ENCODE data around the gene TGFB2.

The TGFB2 gene

DNA sequence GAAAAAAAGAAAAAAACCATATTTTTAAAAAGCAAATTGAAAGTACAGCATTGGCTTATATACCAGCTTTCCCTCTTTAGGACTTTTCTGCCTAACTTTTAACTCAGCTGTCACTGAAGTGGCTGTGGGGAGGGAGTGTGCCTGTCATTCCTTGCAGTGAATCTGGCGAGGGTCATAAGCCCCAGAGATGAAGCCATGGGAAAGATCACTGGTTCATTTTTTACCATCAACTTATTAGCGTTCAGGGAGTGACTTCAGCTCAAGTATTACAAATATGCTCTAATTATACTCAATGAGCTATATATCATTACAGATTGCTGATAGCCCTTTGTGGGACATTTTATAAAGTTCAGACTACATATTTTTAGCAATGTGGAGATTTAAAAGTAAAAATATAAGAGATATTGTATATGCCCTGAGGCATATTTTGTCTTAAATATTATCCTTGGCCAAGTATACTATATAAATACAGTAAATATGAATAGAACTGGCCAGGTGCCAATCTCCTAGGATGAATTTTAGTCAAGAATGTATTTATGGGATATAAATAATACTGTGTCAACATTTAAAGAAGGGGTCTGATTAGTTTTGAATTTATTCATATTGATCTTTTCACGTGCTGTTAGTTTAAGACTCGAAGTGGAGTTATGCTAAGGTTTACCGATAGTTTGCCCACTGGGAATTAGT is 4.4 kb downstream of the TGFB2 start:
- Histone ChIP-seq H3K4me3 (ENCODE audit: low read length in 2 of 2) (peak overlapping the region; percentile 94 to 96), H3K27me3 (ENCODE audit: control insufficient read depth in 1 of 2, insufficient read depth in 2 of 2, low read length in 2 of 2) (no peaks in the 10 kb centered on the region), H3K4me1 (ENCODE audit: control insufficient read depth, insufficient read depth, low read length) (peaks cover 22% of the 10 kb centered on the region), H3K36me3 (ENCODE audit: control insufficient read depth in 2 of 2, insufficient read depth in 2 of 2, low read length in 2 of 2) (no peaks in the 10 kb centered on the region), H3K27ac (ENCODE audit: low read length) (peak overlapping the region; percentile 86), H3K9me3 (ENCODE audit: control insufficient read depth in 2 of 2, low read length in 2 of 2) (no peaks in the 10 kb centered on the region), H3K9ac (ENCODE audit: low read length in 2 of 2) (peak overlapping the region; percentile 6 to 87)

DNA sequence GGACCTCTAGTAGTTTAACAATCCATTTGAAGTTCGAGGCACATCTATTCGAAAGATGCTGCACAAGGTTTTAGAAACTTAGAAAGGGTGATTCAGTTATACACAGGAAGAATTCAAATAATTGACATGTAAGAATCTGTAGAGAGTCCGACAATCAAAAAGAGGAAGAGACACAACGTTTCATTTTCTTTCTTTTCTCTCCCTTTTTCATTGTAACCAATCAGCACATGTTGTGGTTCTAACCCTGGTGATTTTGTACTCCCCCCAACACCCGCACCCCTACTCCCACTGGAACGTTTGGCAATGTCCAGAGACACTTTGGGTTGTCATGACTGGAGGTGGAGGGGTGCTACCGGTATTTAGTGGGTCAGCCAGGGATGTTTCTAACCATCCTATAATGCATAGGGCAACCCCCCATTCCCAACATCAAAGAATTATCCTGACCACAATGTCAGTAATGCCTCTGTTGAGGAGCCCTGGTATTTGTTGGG is 4.9 kb downstream of the TGFB2 start:
- Histone ChIP-seq H3K4me3 (ENCODE audit: low read length in 2 of 2) (peak overlapping the region; percentile 94 to 96), H3K27ac (ENCODE audit: low read length) (peak overlapping the region; percentile 31), H3K9ac (ENCODE audit: low read length in 2 of 2) (no peak overlapping the region), H3K9me3 (ENCODE audit: control insufficient read depth in 2 of 2, low read length in 2 of 2) (no peaks in the 10 kb centered on the region), H3K27me3 (ENCODE audit: control insufficient read depth in 1 of 2, insufficient read depth in 2 of 2, low read length in 2 of 2) (no peaks in the 10 kb centered on the region), H3K4me1 (ENCODE audit: control insufficient read depth, insufficient read depth, low read length) (peaks cover 16% of the 10 kb centered on the region), H3K36me3 (ENCODE audit: control insufficient read depth in 2 of 2, insufficient read depth in 2 of 2, low read length in 2 of 2) (no peaks in the 10 kb centered on the region)

GRCh38 chr1:218350801-218351266 is 5.7 kb downstream of the TGFB2 start:
- no peaks in the 10 kb centered on the region for H3K9me3 ChIP-seq (ENCODE audit: control insufficient read depth in 2 of 2, low read length in 2 of 2)
- H3K4me1 ChIP-seq (ENCODE audit: control insufficient read depth, insufficient read depth, low read length), result peaks cover 10% of the 10 kb centered on the region
- H3K9ac ChIP-seq (ENCODE audit: low read length in 2 of 2), result peak overlapping the region in 1 of 2 donors; percentile 39
- H3K27me3 ChIP-seq (ENCODE audit: control insufficient read depth in 1 of 2, insufficient read depth in 2 of 2, low read length in 2 of 2), result no peaks in the 10 kb centered on the region
- H3K36me3 ChIP-seq (ENCODE audit: control insufficient read depth in 2 of 2, insufficient read depth in 2 of 2, low read length in 2 of 2), result no peaks in the 10 kb centered on the region
- H3K27ac ChIP-seq (ENCODE audit: low read length), result no peak overlapping the region
- H3K4me3 ChIP-seq (ENCODE audit: low read length in 2 of 2), result peak overlapping the region; percentile 50 to 94

DNA sequence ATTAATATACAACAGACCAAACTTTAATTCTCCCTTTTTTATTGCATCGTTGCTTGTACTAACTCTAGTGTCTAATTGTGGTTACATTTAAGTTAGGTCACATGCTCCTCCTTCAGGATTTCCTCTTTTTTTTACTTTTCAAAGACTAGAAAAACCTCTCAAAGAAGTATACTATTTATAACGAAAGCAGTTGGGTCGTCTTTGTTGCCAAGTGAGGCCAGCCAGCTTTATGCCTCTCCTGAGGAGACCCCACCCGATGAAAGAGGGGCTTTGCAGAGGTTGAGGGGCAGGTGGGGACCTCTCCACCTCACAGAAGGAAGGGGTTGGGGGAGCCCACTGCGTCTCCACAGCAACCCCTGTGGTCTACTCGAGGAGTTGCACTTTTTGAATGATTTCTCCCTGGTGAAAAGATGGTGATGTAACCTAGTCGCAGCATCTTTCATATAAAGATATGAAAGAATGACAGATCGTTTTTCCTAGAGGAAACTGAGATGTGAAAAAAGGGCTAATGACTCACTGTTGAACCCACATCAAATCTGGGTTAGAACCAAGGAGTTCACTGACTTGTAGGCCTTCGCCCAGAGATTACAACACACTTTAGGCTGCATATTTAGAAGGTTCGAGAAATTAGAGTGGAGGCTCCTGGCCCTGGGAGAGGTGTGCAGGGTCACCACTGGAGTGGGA is 6.4 kb downstream of the TGFB2 start:
- Histone ChIP-seq H3K4me3 (ENCODE audit: low read length in 2 of 2) (peak overlapping the region; percentile 50 to 94), H3K9me3 (ENCODE audit: control insufficient read depth in 2 of 2, low read length in 2 of 2) (no peaks in the 10 kb centered on the region), H3K27me3 (ENCODE audit: control insufficient read depth in 1 of 2, insufficient read depth in 2 of 2, low read length in 2 of 2) (no peaks in the 10 kb centered on the region), H3K36me3 (ENCODE audit: control insufficient read depth in 2 of 2, insufficient read depth in 2 of 2, low read length in 2 of 2) (no peaks in the 10 kb centered on the region), H3K9ac (ENCODE audit: low read length in 2 of 2) (peak overlapping the region; percentile 13 to 39), H3K4me1 (ENCODE audit: control insufficient read depth, insufficient read depth, low read length) (peaks cover 10% of the 10 kb centered on the region), H3K27ac (ENCODE audit: low read length) (no peak overlapping the region)

DNA sequence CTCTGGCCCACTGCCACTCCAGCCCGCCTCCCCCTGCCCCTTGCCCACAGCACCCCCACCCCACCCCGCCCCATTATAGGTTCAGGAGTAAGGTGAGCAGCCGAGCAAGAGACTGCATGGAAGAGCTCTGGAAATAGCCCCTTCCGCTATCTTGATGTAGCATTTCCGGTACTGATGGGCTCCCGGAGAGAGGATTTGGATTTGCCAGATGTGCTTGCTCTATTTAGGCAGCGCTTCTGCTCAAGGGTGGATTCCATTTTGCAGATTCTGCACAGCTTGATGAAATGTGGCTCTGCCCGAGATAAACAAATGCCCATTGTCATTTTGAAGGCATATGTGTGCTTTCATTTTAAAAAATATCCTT is 6.9 kb downstream of the TGFB2 start:
- Histone ChIP-seq H3K4me1 (ENCODE audit: control insufficient read depth, insufficient read depth, low read length) (peaks cover 12% of the 10 kb centered on the region), H3K36me3 (ENCODE audit: control insufficient read depth in 2 of 2, insufficient read depth in 2 of 2, low read length in 2 of 2) (no peaks in the 10 kb centered on the region), H3K9me3 (ENCODE audit: control insufficient read depth in 2 of 2, low read length in 2 of 2) (no peaks in the 10 kb centered on the region), H3K9ac (ENCODE audit: low read length in 2 of 2) (no peak overlapping the region), H3K27me3 (ENCODE audit: control insufficient read depth in 1 of 2, insufficient read depth in 2 of 2, low read length in 2 of 2) (no peaks in the 10 kb centered on the region), H3K27ac (ENCODE audit: low read length) (no peak overlapping the region), H3K4me3 (ENCODE audit: low read length in 2 of 2) (no peak overlapping the region)

DNA sequence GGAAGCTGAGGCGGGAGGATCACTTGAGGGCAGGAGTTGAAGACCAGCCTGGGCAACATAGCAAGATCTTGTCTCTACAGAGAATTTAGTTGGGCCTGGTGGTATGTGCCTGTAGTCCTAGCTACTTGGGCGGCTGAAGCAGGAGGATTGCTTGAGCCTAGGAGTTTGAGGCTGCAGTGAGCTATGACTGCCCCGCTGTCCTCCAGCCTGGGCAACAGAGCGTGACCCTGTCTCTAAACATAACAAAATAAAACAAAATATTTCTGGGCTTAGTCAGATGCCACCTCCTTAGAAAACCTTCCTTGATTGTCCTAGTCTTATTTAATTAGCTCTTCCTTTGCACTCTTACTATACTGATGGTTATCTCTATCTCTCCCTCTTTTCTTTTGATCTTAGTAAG is 8.5 kb downstream of the TGFB2 start:
- H3K9ac ChIP-seq (ENCODE audit: low read length in 2 of 2), result no peak overlapping the region
- peaks cover 20% of the 10 kb centered on the region for H3K4me1 ChIP-seq (ENCODE audit: control insufficient read depth, insufficient read depth, low read length)
- no peaks in the 10 kb centered on the region for H3K27me3 ChIP-seq (ENCODE audit: control insufficient read depth in 1 of 2, insufficient read depth in 2 of 2, low read length in 2 of 2)
- H3K4me3 ChIP-seq (ENCODE audit: low read length in 2 of 2), result no peak overlapping the region
- H3K9me3 ChIP-seq (ENCODE audit: control insufficient read depth in 2 of 2, low read length in 2 of 2), result no peaks in the 10 kb centered on the region
- no peaks in the 10 kb centered on the region for H3K36me3 ChIP-seq (ENCODE audit: control insufficient read depth in 2 of 2, insufficient read depth in 2 of 2, low read length in 2 of 2)
- H3K27ac ChIP-seq (ENCODE audit: low read length), result no peak overlapping the region

DNA sequence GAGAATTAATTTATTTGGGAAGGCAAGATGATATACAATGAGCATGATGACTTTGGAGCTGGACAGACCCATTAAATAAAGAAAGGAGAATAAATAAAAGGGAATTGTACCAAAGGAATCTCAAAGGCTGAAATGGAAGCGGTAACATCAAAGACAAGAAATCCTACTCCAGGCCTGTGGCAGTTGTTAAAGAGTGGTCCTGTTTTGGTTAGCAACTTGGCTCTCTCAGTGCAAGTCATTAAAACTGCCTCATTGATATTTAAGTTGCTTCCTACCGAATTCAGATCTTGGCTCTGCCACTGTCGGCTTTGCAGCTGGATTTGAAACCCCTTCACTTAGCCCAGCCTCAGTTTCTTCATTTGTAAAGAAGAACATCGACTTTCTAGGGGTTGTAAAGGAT is 10.1 kb downstream of the TGFB2 start:
- Histone ChIP-seq H3K9ac (ENCODE audit: low read length in 2 of 2) (no peak overlapping the region), H3K9me3 (ENCODE audit: control insufficient read depth in 2 of 2, low read length in 2 of 2) (no peaks in the 10 kb centered on the region), H3K27ac (ENCODE audit: low read length) (no peak overlapping the region), H3K4me1 (ENCODE audit: control insufficient read depth, insufficient read depth, low read length) (peaks cover 16% of the 10 kb centered on the region), H3K27me3 (ENCODE audit: control insufficient read depth in 1 of 2, insufficient read depth in 2 of 2, low read length in 2 of 2) (no peaks in the 10 kb centered on the region), H3K4me3 (ENCODE audit: low read length in 2 of 2) (no peak overlapping the region), H3K36me3 (ENCODE audit: control insufficient read depth in 2 of 2, insufficient read depth in 2 of 2, low read length in 2 of 2) (no peaks in the 10 kb centered on the region)

DNA sequence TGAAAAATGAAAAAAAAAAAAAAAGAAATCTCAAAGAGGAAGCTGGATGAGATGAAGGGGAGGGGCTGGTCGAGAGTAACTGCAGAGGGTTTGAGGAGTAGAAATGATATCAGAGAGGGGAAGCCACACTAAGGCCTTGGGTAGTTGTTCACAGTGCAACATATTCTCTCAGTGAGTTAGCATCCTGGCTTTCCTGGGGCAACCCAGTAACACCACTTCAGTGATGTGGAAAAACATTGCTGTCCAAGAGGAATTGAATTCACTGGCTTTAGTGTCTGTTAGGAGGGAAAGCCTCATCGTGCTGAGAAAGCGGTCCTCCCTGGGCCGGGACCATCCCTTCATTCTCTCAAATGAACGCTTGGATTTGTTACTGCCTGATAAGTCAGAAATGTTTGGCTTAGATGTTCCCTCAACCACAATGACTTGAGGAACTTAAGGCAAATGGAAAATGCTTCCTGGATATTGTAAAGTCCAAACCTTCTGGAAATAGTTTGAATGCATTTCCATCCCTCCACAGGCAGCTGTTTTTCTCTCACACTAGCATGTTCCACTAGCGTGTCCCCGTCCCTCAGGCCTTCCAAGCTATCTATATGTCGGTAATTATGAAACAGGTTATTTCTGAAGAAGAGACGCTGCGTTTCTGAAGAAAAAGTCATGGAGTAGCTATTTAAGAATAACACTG is 12.2 kb downstream of the TGFB2 start:
- Histone ChIP-seq H3K9me3 (ENCODE audit: control insufficient read depth in 2 of 2, low read length in 2 of 2) (no peaks in the 10 kb centered on the region), H3K4me1 (ENCODE audit: control insufficient read depth, insufficient read depth, low read length) (peaks cover 16% of the 10 kb centered on the region), H3K27ac (ENCODE audit: low read length) (peak overlapping the region; percentile 11), H3K9ac (ENCODE audit: low read length in 2 of 2) (no peak overlapping the region), H3K4me3 (ENCODE audit: low read length in 2 of 2) (peak overlapping the region in 1 of 2 donors; percentile 15), H3K36me3 (ENCODE audit: control insufficient read depth in 2 of 2, insufficient read depth in 2 of 2, low read length in 2 of 2) (no peaks in the 10 kb centered on the region), H3K27me3 (ENCODE audit: control insufficient read depth in 1 of 2, insufficient read depth in 2 of 2, low read length in 2 of 2) (no peaks in the 10 kb centered on the region)

GRCh38 chr1:218357893-218358232 is 12.7 kb downstream of the TGFB2 start:
- Histone ChIP-seq H3K9ac (ENCODE audit: low read length in 2 of 2) (no peak overlapping the region), H3K4me3 (ENCODE audit: low read length in 2 of 2) (no peak overlapping the region), H3K36me3 (ENCODE audit: control insufficient read depth in 2 of 2, insufficient read depth in 2 of 2, low read length in 2 of 2) (no peaks in the 10 kb centered on the region), H3K4me1 (ENCODE audit: control insufficient read depth, insufficient read depth, low read length) (peaks cover 16% of the 10 kb centered on the region), H3K9me3 (ENCODE audit: control insufficient read depth in 2 of 2, low read length in 2 of 2) (no peaks in the 10 kb centered on the region), H3K27me3 (ENCODE audit: control insufficient read depth in 1 of 2, insufficient read depth in 2 of 2, low read length in 2 of 2) (no peaks in the 10 kb centered on the region), H3K27ac (ENCODE audit: low read length) (peak overlapping the region; percentile 11)

GRCh38 chr1:218361298-218362065 is 16.3 kb downstream of the TGFB2 start:
- Histone ChIP-seq H3K4me3 (ENCODE audit: low read length in 2 of 2) (no peak overlapping the region), H3K9ac (ENCODE audit: low read length in 2 of 2) (no peak overlapping the region), H3K27ac (ENCODE audit: low read length) (no peak overlapping the region), H3K36me3 (ENCODE audit: control insufficient read depth in 2 of 2, insufficient read depth in 2 of 2, low read length in 2 of 2) (peaks cover 0 to 2% of the 10 kb centered on the region in 2 donors), H3K9me3 (ENCODE audit: control insufficient read depth in 2 of 2, low read length in 2 of 2) (no peaks in the 10 kb centered on the region), H3K27me3 (ENCODE audit: control insufficient read depth in 1 of 2, insufficient read depth in 2 of 2, low read length in 2 of 2) (no peaks in the 10 kb centered on the region), H3K4me1 (ENCODE audit: control insufficient read depth, insufficient read depth, low read length) (peaks cover 37% of the 10 kb centered on the region)
